Tongue (tissue), 2 donors: ENCODE data around the gene GHRHR. TPM values are rescaled to one million over a fixed set of nuclear protein-coding genes. Genes with fewer than 3 reads are reported as not detected.

ENCODE experiments used
- DNase-seq: peaks from one replicate; pipeline ENCODE4 v3.0.0-alpha.2; 2015
- total RNA-seq: library from RNA; depleted of rRNA; stranded (reverse); fragments of >200 nt; gene quantifications from one replicate; pipeline ENCODE4 v1.2.3, GENCODE V29; 2014

The GHRHR gene
- total RNA-seq = not detected

- DNase-seq = no peak
These were observed at the start of gene GHRHR for GRCh38 chr7:30963842-30964241. Gene GHRHR (plus strand): TSS chr7:30963953. CDS start chr7:30964069, 116 bp downstream.

DNA sequence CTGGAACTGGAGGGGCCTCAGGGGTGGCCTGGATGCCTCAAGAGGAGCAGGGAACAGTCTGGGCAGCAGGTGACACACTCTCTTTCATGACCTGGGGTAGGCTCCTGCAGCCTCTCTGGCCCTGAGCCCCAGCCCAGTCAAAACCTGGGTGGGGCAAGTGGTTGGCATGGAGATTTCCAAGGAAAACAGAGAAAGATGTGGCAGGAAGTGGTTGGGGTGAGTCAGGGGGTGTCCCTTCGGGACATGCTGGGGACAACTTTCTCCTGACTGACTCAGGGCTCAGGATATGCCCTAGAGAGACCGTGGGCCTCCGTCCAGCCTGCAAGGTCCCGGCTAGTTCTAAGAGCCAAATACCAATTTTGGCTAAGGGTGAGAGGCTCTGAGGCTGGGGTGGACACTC lies 49.2 kb upstream of the GHRHR start:
- DNase-seq = no peak

- DNase-seq = no peak
These were observed 48.6 kb upstream of the GHRHR start for GRCh38 chr7:30915005-30915601.

GRCh38 chr7:30915751-30916150 lies 48.0 kb upstream of the GHRHR start:
- DNase-seq = no peak

GRCh38 chr7:30916255-30916654 lies 47.5 kb upstream of the GHRHR start:
- DNase-seq = no peak

DNA sequence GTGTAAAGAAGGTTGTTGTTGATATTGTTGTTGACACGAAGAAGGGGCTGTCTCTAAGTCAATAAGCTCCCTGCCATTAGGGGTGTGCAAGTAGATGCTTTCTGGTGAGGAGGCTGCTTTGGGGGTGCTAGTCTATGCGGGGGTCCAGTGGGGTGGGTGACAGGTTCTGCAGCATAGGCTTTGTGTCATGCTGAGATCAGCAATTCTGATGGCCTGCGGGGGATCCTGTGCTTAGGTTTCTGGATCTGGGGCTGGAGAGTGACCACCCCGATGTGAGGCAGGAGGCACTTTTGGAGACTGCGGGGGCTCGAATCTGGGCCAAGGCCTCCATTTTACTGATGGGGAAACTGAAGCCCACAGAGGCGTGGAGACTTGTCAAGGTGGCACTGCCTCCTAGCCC lies 47.0 kb upstream of the GHRHR start:
- DNase-seq = no peak

DNA sequence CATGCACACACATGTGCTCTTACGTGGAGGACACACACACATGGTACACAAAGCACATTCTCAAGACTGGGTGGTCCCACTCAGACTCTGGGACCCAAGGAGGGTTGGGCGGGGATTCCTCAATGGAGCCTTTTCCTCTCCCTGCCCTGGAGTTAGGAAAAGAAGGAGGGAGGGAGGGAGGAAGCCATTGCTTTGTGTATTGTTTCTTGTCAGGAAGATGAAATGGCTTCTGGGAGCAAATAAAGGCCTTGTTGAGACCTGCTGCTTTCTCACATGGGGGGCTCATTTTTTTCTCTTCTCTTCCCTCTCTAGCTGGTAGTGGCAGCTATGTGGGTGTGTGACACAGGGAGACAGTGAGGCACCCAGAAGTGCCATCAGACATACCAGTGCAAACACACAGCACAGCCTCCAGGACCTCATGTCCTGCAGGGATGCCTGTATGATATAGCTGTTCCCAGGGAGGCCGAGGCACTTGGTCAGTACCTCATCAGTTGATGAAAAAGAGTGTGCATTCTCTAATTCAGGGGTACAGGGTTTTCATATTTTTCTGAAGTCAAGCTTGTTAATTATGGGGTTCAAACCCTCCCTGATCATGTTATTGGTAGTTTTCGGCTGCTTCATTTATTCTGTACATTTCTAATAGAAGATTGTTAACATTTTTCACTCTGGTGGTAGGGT lies 46.4 kb upstream of the GHRHR start:
- DNase-seq = no peak

GRCh38 chr7:30918676-30919075 lies 45.1 kb upstream of the GHRHR start:
- no peak for DNase-seq

- no peak for DNase-seq
These were observed 43.7 kb upstream of the GHRHR start for GRCh38 chr7:30920021-30920583.

- peak; percentile 67 for DNase-seq
These were observed 42.9 kb upstream of the GHRHR start for GRCh38 chr7:30920584-30921539.

GRCh38 chr7:30921540-30922401 lies 42.0 kb upstream of the GHRHR start:
- DNase-seq = no peak

- no peak for DNase-seq
These were observed 41.2 kb upstream of the GHRHR start for GRCh38 chr7:30922596-30922995.

DNA sequence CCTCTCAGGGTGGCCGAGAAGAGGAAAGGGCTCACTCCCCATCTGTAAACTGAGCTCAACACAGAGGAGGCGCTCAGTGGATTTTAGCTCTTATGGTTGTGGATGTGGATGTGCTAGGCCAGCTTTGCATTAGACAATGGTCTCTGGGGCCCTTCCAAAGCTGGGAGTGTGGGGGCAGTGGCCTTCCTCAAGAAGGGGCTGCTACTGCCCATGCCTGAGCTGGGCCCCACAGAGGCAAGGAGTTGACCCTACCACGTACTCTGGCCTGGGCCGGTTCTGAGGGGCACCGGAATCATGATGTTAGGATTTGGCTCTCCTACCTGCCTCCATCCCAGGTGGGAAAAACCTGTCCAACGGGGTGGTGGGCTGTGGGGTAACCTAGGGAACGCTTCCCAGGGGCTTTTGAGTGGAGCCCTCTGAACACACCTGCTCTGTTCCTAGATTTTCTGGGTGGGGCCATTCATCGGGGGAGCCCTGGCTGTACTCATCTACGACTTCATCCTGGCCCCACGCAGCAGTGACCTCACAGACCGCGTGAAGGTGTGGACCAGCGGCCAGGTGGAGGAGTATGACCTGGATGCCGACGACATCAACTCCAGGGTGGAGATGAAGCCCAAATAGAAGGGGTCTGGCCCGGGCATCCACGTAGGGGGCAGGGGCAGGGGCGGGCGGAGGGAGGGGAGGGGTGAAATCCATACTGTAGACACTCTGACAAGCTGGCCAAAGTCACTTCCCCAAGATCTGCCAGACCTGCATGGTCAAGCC lies 40.6 kb upstream of the GHRHR start:
- no peak for DNase-seq

DNA sequence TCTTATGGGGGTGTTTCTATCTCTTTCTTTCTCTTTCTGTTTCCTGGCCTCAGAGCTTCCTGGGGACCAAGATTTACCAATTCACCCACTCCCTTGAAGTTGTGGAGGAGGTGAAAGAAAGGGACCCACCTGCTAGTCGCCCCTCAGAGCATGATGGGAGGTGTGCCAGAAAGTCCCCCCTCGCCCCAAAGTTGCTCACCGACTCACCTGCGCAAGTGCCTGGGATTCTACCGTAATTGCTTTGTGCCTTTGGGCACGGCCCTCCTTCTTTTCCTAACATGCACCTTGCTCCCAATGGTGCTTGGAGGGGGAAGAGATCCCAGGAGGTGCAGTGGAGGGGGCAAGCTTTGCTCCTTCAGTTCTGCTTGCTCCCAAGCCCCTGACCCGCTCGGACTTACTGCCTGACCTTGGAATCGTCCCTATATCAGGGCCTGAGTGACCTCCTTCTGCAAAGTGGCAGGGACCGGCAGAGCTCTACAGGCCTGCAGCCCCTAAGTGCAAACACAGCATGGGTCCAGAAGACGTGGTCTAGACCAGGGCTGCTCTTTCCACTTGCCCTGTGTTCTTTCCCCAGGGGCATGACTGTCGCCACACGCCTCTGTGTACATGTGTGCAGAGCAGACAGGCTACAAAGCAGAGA lies 39.9 kb upstream of the GHRHR start:
- DNase-seq = no peak

GRCh38 chr7:30924624-30925023 lies 39.1 kb upstream of the GHRHR start:
- DNase-seq = no peak

GRCh38 chr7:30925117-30925516 lies 38.6 kb upstream of the GHRHR start:
- no peak for DNase-seq

GRCh38 chr7:30925913-30926312 lies 37.8 kb upstream of the GHRHR start:
- DNase-seq = no peak

DNA sequence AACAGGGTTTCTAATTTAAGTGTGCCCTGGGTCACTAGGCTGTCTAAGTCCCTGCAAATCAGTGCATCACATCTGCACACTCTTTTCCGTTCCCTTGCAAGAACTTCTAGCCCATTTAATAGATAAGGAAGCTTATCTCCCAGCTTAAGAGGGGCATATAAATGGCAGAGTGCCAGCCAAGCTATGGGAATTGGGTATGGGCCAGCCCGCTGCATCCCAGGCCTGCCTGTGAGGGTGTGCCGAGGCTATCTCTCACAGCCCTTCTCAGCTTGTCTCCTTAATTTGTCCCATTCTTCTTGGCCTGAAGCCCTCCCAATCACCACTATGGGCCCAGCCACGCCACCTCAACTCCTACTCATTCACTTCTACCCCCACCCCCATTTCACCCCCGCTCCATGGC lies 37.4 kb upstream of the GHRHR start:
- DNase-seq = no peak

- DNase-seq = no peak
These were observed 36.7 kb upstream of the GHRHR start for GRCh38 chr7:30927040-30927439.

DNA sequence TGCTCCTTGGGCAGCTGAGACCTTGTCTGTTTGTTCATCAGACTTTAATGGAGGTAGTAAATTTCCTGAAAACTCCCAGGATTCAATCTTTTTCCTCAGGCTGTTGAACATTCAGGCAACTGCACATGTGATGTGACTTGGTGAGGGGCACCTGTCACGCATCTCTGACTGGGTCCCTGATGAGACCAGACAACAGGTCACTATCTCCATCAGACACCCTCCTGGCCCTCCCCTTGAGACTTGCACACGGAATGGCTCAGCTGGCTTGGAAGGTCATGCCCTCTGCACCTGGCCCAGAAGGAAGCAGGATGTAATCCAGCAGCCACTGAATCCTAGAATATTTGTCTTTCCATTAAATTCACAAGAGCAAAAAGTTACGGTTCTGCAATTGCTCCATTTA lies 36.2 kb upstream of the GHRHR start:
- no peak for DNase-seq
